CD14-positive monocyte (primary cell): ENCODE measurements around the gene SCARB2. TPM values are rescaled to one million over a fixed set of nuclear protein-coding genes. Genes with fewer than 3 reads are reported as not detected.
A peak's percentile ranks its signal among the peaks of the same experiment; 100 is the strongest.

Experiments
- DNase-seq, 3 donors: peaks; one replicate each; pipeline ENCODE4 v3.0.0-alpha.2; 2011 to 2022
- H2AFZ ChIP-seq: 2 replicates; pipeline ENCODE4 v1.6.0; 2012; ENCODE audit warnings: mild to moderate bottlenecking, low read depth, low read length, inconsistent platforms; ENCODE audit not compliant: insufficient read depth, poor library complexity, severe bottlenecking
- H3K27ac ChIP-seq, 2 donors: 1 replicate in 1 of 2; 2 replicates in 1 of 2; pipeline ENCODE4 v1.5.1; 2012 to 2013; ENCODE audit warnings: low read length in 2 of 2, control low read depth in 1 of 2, inconsistent platforms in 1 of 2, low read depth in 1 of 2, mild to moderate bottlenecking in 1 of 2
- H3K27me3 ChIP-seq, 2 donors: one replicate each; pipeline versions ENCODE4 v1.6.0 to v1.6.1; 2011 to 2013; ENCODE audit warnings: low read length in 2 of 2; ENCODE audit not compliant: control insufficient read depth in 2 of 2, insufficient read depth in 2 of 2
- H3K36me3 ChIP-seq, 2 donors: replicated peaks in 1 of 2; 1 replicate in 1 of 2; 2 replicates in 1 of 2; pipeline versions ENCODE4 v1.5.1 to v1.6.1; 2012 to 2013; ENCODE audit warnings: low read length in 2 of 2, control low read depth in 1 of 2, inconsistent platforms in 1 of 2, mild to moderate bottlenecking in 1 of 2; ENCODE audit not compliant: insufficient read depth in 2 of 2, control insufficient read depth in 1 of 2
- H3K4me1 ChIP-seq, 2 donors: 1 replicate in 1 of 2; 2 replicates in 1 of 2; pipeline versions ENCODE4 v1.5.1 to v1.6.1; 2012 to 2013; ENCODE audit warnings: low read length in 2 of 2, control low read depth in 1 of 2, inconsistent platforms in 1 of 2, mild to moderate bottlenecking in 1 of 2, moderate library complexity in 1 of 2; ENCODE audit not compliant: insufficient read depth in 2 of 2, control insufficient read depth in 1 of 2
- H3K4me2 ChIP-seq: replicated peaks from 2 replicates; pipeline ENCODE3; 2012; ENCODE audit warnings: low read length, moderate library complexity, mild to moderate bottlenecking; ENCODE audit not compliant: poor library complexity, severe bottlenecking; ENCODE audit errors: extremely low read depth
- H3K4me3 ChIP-seq, 3 experiments: fragments of 200-600 bp in 1 of 3; sonication (generic) in 1 of 3; replicated peaks in 1 of 3; 1 replicate in 2 of 3; 2 replicates in 1 of 3; pipeline ENCODE4 v1.5.1; 2011 to 2013; ENCODE audit warnings: low read length in 3 of 3, mild to moderate bottlenecking in 3 of 3, control low read depth in 2 of 3, low read depth in 2 of 3, inconsistent platforms in 1 of 3, moderate library complexity in 1 of 3
- H3K79me2 ChIP-seq: 2 replicates; pipeline ENCODE4 v1.6.0; 2012; ENCODE audit warnings: mild to moderate bottlenecking, control low read depth, inconsistent platforms, low read length, moderate library complexity; ENCODE audit not compliant: insufficient read depth
- H3K9ac ChIP-seq: 2 replicates; pipeline ENCODE4 v1.6.0; 2017; ENCODE audit warnings: low read length, mild to moderate bottlenecking; ENCODE audit not compliant: insufficient read depth, poor library complexity, severe bottlenecking
- H3K9me3 ChIP-seq, 2 donors: replicated peaks in 1 of 2; 1 replicate in 1 of 2; 2 replicates in 1 of 2; pipeline versions ENCODE4 v1.5.1 to v1.6.1; 2012 to 2013; ENCODE audit warnings: low read length in 2 of 2, control low read depth in 1 of 2; ENCODE audit not compliant: control insufficient read depth in 1 of 2, insufficient read depth in 1 of 2
- H4K20me1 ChIP-seq: 2 replicates; pipeline ENCODE4 v1.6.0; 2012; ENCODE audit warnings: mild to moderate bottlenecking, low read length, control low read depth, moderate library complexity; ENCODE audit not compliant: insufficient read depth
- H3K27ac Mint-ChIP-seq, 7 donors: one replicate each; pipeline ENCODE4 v1.8.0; 2020; ENCODE audit warnings: mild to moderate bottlenecking in 7 of 7, mixed read lengths in 7 of 7, moderate library complexity in 6 of 7, inconsistent platforms in 2 of 7
- H3K27me3 Mint-ChIP-seq, 3 donors: one replicate each; pipeline ENCODE4 v1.8.0; 2021 to 2022; ENCODE audit warnings: low read depth in 3 of 3, mild to moderate bottlenecking in 3 of 3, mixed read lengths in 3 of 3, moderate library complexity in 3 of 3, inconsistent platforms in 1 of 3
- H3K36me3 Mint-ChIP-seq, 2 donors: one replicate each; pipeline ENCODE4 v1.8.0; 2020; ENCODE audit warnings: mixed read lengths in 2 of 2, inconsistent platforms in 1 of 2, mild to moderate bottlenecking in 1 of 2
- H3K4me1 Mint-ChIP-seq: one replicate; pipeline ENCODE4 v1.8.0; 2020; ENCODE audit warnings: mild to moderate bottlenecking, mixed read lengths
- H3K4me3 Mint-ChIP-seq, 2 donors: one replicate each; pipeline ENCODE4 v1.8.0; 2020; ENCODE audit warnings: mild to moderate bottlenecking in 2 of 2, mixed read lengths in 2 of 2, moderate library complexity in 1 of 2
- H3K9me3 Mint-ChIP-seq, 7 donors: one replicate each; pipeline ENCODE4 v1.8.0; 2020 to 2022; ENCODE audit warnings: mixed read lengths in 7 of 7, mild to moderate bottlenecking in 6 of 7, moderate library complexity in 6 of 7, inconsistent platforms in 2 of 7
- WGBS: methylation state at CpG from one replicate; pipeline ENCODE4 v1.1.5; 2013; ENCODE audit warnings: missing lambda C conversion rate; ENCODE audit not compliant: insufficient coverage; 5-methylcytosine and 5-hydroxymethylcytosine counted together
- intact Hi-C, 2 donors: fragments of 100-400 bp; cut with micrococcal nuclease; formaldehyde crosslinking; loops; one replicate each; pipeline versions ENCODE4 v1.15.0 to v1.15.1; 2023
- polyA plus RNA-seq, 3 donors: library from polyadenylated mRNA; depleted of rRNA in 1 of 3; unstranded in 2 of 3; stranded (reverse) in 1 of 3; fragments of 300-500 nt in 2 of 3; fragments of >200 nt in 1 of 3; fragmentation: Illumina TruSeq in 2 of 3; gene quantifications; 1 replicate in 2 of 3; 2 replicates in 1 of 3; pipeline ENCODE4 v1.2.3, GENCODE V29; 2012 to 2021
- TF ChIP-seq, protein P1 (sequence below): fragments of 200-600 bp; IDR thresholded peaks from one replicate; pipeline ENCODE4 v1.8.0; 2022; ENCODE audit warnings: antibody characterized with exemption, mild to moderate bottlenecking

The SCARB2 gene
- polyA plus RNA-seq, 3 donors = 36.8 to 73.0 (median 53.5) TPM

- WGBS = 3% methylated on average over 3 of the region's 7 CpGs
- H3K36me3 Mint-ChIP-seq = no peaks in the 10 kb centered on the region
- H3K27ac ChIP-seq = peak overlapping the region; percentile 51 to 74
- H3K4me2 ChIP-seq = peak overlapping the region; percentile 60
- H3K4me1 ChIP-seq = peaks cover 47 to 64% of the 10 kb centered on the region in 2 donors
- no peaks in the 10 kb centered on the region for H3K9me3 Mint-ChIP-seq
- peaks cover 62% of the 10 kb centered on the region for H3K4me1 Mint-ChIP-seq
- TF ChIP-seq, protein P1, sequence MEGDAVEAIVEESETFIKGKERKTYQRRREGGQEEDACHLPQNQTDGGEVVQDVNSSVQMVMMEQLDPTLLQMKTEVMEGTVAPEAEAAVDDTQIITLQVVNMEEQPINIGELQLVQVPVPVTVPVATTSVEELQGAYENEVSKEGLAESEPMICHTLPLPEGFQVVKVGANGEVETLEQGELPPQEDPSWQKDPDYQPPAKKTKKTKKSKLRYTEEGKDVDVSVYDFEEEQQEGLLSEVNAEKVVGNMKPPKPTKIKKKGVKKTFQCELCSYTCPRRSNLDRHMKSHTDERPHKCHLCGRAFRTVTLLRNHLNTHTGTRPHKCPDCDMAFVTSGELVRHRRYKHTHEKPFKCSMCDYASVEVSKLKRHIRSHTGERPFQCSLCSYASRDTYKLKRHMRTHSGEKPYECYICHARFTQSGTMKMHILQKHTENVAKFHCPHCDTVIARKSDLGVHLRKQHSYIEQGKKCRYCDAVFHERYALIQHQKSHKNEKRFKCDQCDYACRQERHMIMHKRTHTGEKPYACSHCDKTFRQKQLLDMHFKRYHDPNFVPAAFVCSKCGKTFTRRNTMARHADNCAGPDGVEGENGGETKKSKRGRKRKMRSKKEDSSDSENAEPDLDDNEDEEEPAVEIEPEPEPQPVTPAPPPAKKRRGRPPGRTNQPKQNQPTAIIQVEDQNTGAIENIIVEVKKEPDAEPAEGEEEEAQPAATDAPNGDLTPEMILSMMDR = no peak
- no peaks in the 10 kb centered on the region for H4K20me1 ChIP-seq
- H3K27ac Mint-ChIP-seq = peak overlapping the region; percentile 77 to 95 (median 89)
- peak overlapping the region in 1 of 2 donors; percentile 65 for H3K4me3 Mint-ChIP-seq
- H3K36me3 ChIP-seq = no peaks in the 10 kb centered on the region
- H2AFZ ChIP-seq = peak overlapping the region; percentile 43
- peaks cover 8% of the 10 kb centered on the region for H3K79me2 ChIP-seq
- H3K27me3 ChIP-seq = no peaks in the 10 kb centered on the region
- DNase-seq = peak; percentile 39 to 77 (median 56)
- no peak overlapping the region for H3K9ac ChIP-seq
- H3K9me3 ChIP-seq = no peaks in the 10 kb centered on the region
- H3K4me3 ChIP-seq = peak overlapping the region in 1 of 3 experiments; percentile 46
- intact Hi-C loops = loop anchor here (10.0 kb wide), 2 partner anchors 85 to 935 kb away; partner anchors contain the start of genes CCNG2 (in 1 of the 2) and STBD1 (in 1 of the 2)
- H3K27me3 Mint-ChIP-seq = peaks cover 0 to 1% (median 0%) of the 10 kb centered on the region in 3 donors
Observed at GRCh38 chr4:76219299-76220055, 5.9 kb upstream of the SCARB2 start.

GRCh38 chr4:76216975-76217814, 3.6 kb upstream of the SCARB2 start:
- Mint-ChIP-seq H3K27me3 (peaks cover 0 to 1% (median 0%) of the 10 kb centered on the region in 3 donors), H3K4me3 (no peak overlapping the region), H3K27ac (peak overlapping the region; percentile 38 to 83 (median 74)), H3K4me1 (peaks cover 77% of the 10 kb centered on the region), H3K36me3 (no peaks in the 10 kb centered on the region), H3K9me3 (peaks cover 0 to 2% (median 0%) of the 10 kb centered on the region in 7 donors)
- Histone ChIP-seq H3K4me1 (peaks cover 60 to 78% of the 10 kb centered on the region in 2 donors), H3K27ac (peak overlapping the region in 1 of 2 donors; percentile 74), H3K27me3 (no peaks in the 10 kb centered on the region), H3K79me2 (peaks cover 21% of the 10 kb centered on the region), H3K9me3 (no peaks in the 10 kb centered on the region), H3K4me2 (peak overlapping the region; percentile 27), H4K20me1 (peaks cover 5% of the 10 kb centered on the region), H3K36me3 (no peaks in the 10 kb centered on the region), H3K4me3 (no peak overlapping the region), H2AFZ (peak overlapping the region; percentile 2), H3K9ac (no peak overlapping the region)
- no peak for DNase-seq
- WGBS = no CpG with 5 or more reads among the region's 6 CpGs
- TF ChIP-seq, protein P1 = no peak
- intact Hi-C loops = loop anchor here (10.0 kb wide), 2 partner anchors 88 to 938 kb away; partner anchors contain the start of genes CCNG2 (in 1 of the 2) and STBD1 (in 1 of the 2)
